HL-60/S4 treated with phorbol 12-myristate 13-acetate at 8.2 ng/mL for 4 days and 3 days (cell line): Measurements from ENCODE around the gene TMEM45A.

Experiments
- in situ Hi-C: fragments of 300-500 bp; cut with MboI; formaldehyde crosslinking; loops from 2 replicates; pipeline ENCODE4 v1.15.0; 2022; ENCODE audit warnings: low sequenced_read_pairs

TMEM45A gene

DNA sequence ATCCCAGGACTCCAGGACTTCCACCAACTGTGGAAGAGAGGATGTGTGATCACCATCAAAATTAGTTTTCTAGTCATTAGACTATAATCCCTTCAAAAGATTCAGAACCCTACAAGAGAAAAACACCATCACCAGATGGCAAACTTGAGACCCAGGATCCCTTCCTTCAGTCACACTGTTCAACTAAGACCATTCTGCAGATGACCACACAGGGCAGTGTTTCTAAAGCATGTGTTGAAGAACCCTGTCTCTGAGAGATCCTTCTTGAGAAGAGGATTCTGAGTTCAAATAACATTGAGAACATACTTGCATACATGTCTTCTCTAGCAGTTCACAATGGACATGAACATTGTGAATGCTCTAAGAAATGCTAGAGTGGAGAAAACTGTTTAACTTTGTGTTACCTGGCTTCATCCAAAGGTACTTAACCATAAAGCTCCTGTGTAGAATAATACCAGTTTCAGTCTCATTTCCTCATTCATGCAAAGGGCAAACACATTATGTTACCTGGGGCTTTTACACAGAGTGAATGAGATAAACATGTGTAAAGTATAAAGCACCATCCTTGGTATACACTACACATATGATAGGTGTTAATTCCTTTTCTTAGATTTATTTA, 114.6 kb downstream of the TMEM45A start:
- in situ Hi-C loops = no loop called here

DNA sequence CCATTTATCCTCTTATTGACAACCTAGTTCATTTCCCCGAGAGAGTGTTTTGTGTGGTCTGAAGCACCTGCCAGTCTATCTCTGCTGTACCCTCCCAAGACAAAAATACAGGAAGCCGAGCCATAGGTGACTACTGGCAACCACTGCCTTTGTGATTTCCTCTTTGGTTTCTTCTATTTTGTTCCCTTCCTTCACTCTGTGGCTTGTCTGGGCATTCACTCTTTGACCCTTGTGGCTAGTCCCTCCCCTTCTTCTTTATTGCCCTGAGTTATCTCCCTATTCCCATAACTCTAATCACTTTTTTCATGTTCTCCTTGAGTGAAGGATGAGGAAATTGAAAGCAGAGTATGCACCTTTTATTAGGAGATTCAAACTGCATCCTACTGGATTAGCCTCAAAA, 116.9 kb downstream of the TMEM45A start, which contains the start of gene ADGRG7:
ADGRG7 (plus strand) TSS at position 297 of the 400 bp plus-strand sequence. CDS start 256 bp downstream, outside the sequence.
- in situ Hi-C loops = no loop called here

DNA sequence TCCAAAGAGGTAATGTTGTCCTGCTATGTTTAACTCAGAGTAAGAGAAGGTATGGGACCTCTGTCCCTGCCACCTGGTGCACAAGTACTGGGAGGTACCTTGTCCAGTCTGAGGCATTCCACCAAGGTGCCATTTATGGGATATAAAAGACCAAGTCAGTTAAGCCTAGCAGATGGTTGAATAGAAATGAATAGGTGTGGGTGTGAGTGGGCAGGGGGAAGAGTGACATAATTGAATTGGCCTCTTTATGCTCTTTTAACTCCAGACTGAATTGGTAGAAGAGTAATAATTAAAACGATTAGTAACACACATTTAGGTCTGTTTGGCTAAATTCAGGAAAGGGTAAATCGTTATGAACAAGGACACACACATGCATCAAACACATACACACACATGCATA, 117.5 kb downstream of the TMEM45A start:
- in situ Hi-C loops = no loop called here

DNA sequence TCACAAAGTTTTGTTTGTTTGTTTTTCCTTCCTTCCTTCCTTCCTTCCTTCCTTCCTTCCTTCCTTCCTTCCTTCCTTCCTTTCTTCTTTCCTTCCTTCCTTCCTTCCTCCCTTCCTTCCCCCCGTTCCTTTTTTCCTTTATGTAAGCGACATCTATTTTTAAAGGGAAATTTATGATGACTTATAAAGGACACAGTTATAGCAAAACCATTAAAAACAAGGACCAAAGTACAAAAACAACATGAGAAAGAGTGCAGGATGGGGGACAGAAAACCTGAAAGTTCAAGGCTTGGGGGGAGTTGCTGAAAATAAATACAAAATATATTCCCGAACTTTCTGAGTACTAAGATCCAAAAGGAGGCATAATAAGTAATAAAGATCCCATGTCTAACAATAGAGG, 118.8 kb downstream of the TMEM45A start:
- in situ Hi-C loops = no loop called here

DNA sequence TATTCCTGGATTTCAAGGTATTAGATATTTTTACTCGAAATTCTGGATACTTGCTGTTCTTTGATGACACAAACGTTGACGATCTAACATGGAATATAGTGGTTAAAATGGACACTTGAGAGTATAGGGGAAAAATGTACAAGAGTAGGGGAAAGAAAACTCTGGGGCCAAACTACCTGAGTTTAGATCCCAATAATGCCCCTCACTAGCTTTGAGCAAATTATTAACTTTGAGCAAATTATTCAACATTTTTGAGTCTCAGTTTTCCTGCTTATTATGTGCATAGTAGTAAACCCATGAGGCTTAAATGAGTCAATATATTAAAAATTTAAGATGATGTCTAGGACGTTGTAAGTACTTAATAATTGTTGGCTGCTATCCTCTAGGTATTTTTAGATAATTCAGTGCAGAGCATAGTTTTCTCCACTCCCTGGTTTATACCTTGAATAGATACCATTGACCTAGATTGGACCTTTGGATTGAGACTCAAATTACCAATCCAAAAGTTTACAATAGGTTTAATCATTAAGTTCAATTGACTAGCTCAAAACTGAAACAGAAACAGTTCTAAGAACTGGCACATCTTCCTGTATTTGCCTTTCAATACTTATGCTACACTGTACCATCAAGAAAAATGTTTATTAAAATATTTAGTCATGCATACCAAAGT, 121.4 kb downstream of the TMEM45A start:
- in situ Hi-C loops = no loop called here

DNA sequence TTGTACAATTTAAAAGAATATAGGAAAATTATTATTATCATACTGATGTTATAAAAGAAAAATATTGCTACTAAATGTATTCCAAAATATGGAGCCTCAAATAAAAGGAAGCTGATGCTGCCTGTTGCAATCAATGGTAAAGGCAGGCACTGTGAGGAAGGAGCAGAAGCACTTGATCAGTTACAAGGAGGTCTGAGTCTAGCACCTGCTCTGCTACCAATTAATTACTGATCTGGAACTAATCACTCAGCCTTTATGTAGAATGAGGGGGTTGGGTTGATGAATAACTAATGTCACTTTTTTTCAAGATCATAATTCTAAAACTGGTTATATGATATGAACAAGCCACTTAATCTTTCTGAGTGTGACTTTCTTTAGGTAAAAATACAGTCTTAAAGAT, 122.5 kb downstream of the TMEM45A start:
- in situ Hi-C loops = no loop called here

DNA sequence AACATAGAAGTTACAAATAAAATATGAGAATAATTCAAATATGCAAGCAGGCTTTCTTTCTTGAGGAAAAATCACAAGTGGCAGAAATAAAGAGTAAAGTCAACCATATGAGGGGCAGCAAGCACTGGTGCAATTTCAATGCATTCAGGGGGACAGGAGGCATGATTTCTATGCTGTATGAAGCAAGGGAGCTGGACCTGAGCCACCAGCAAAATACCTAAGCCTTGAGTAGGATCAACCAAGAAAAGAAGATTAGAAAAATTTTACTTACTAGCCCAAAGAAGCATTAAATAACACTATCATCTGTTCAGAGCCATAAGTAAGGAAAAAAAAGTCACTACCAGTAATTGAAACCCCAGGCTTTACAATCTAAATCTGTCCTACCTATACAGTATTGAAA, 123.3 kb downstream of the TMEM45A start:
- in situ Hi-C loops = no loop called here

DNA sequence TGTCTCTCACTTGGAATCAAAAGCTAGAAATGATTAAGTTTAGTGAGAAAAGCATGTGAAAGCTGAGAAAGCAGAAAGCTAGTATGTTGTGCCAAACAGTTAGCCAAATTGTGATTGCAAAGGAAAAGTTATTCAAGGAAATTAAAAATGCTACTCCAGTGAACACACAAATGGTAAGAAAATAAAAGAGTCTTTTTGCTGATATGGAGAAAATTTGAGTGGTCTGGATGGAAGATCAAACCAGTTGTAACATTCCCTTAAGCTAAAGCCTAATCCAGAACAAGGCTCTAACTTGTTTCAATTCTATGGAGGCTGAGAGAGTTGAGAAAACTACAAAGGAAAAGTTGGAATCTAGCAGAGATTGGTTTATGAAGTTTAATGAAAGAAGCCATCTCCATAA, 128.8 kb downstream of the TMEM45A start:
- in situ Hi-C loops = no loop called here
